ENCODE data around the gene CYB561. TPM values are rescaled to one million over a fixed set of nuclear protein-coding genes. Genes with fewer than 3 reads are reported as not detected.
A peak's percentile ranks its signal among the peaks of the same experiment; 100 is the strongest.
"Not testable (repeated sequence)": the region's sequence is repeated elsewhere in the genome, so short reads cannot be mapped to it uniquely, and the experiment has no call there.

The CYB561 gene
- total RNA-seq, 1 experiment from 2014 or later = 29.1 TPM

- no TSS peak for BruUV-seq (replicated peaks)
- ChIA-PET POLR2A (ENCODE audit: low non-redundant PET) (no interaction called here), CTCF (interaction anchor here (1.4 kb wide), 1 partner anchor 49 kb away, joined by 3 read pairs; no protein-coding TSS in a partner anchor)
- no peak for TF ChIP-seq EZH2 (IDR thresholded peaks at IDR 0.05; ENCODE audit: borderline replicate concordance, low read depth, low read length, poor library complexity, severe bottlenecking)
- TF ChIP-seq CTCF (conservative IDR thresholded peaks at IDR 0.05; ENCODE audit: low read depth, low read length) = no peak
- DNase-seq (ENCODE audit: low spot score) = no peak
- intact Hi-C loops (cut with micrococcal nuclease; ENCODE audit: unreplicated experiment) = no loop called here
- Histone ChIP-seq H3K9me3 (ENCODE audit: low read depth, low read length, poor library complexity, severe bottlenecking) (no peaks in the 10 kb centered on the region), H3K4me1 (ENCODE audit: insufficient read depth, low read length, poor library complexity, severe bottlenecking) (peaks cover 22% of the 10 kb centered on the region), H3K27ac (ENCODE audit: low read depth, low read length, poor library complexity, severe bottlenecking) (no peak overlapping the region), H3K4me3 (ENCODE audit: low read depth, low read length, poor library complexity, severe bottlenecking) (no peak overlapping the region), H3K27me3 (replicated peaks; ENCODE audit: insufficient read depth, low read depth, low read length, poor library complexity) (no peaks in the 10 kb centered on the region), H3K36me3 (ENCODE audit: insufficient read depth, low read length, poor library complexity, severe bottlenecking) (no peaks in the 10 kb centered on the region)
Observed at GRCh38 chr17:63474174-63474573, 28.1 kb upstream of the CYB561 start.

- H3K4me3 ChIP-seq (ENCODE audit: low read depth, low read length, poor library complexity, severe bottlenecking); H3K9me3 ChIP-seq (ENCODE audit: low read depth, low read length, poor library complexity, severe bottlenecking); intact Hi-C loops (cut with micrococcal nuclease; ENCODE audit: unreplicated experiment); H3K27me3 ChIP-seq (replicated peaks; ENCODE audit: insufficient read depth, low read depth, low read length, poor library complexity); H3K36me3 ChIP-seq (ENCODE audit: insufficient read depth, low read length, poor library complexity, severe bottlenecking); H3K4me1 ChIP-seq (ENCODE audit: insufficient read depth, low read length, poor library complexity, severe bottlenecking); POLR2A ChIA-PET (ENCODE audit: low non-redundant PET); CTCF ChIA-PET; DNase-seq (ENCODE audit: low spot score); BruUV-seq (replicated peaks); H3K27ac ChIP-seq (ENCODE audit: low read depth, low read length, poor library complexity, severe bottlenecking): not testable (repeated sequence)
Observed at GRCh38 chr17:63468099-63468498, 22.0 kb upstream of the CYB561 start.

GRCh38 chr17:63464691-63465236, 18.7 kb upstream of the CYB561 start:
- Histone ChIP-seq H3K4me1 (ENCODE audit: insufficient read depth, low read length, poor library complexity, severe bottlenecking) (peaks cover 3% of the 10 kb centered on the region), H3K4me3 (ENCODE audit: low read depth, low read length, poor library complexity, severe bottlenecking) (no peak overlapping the region), H3K27me3 (replicated peaks; ENCODE audit: insufficient read depth, low read depth, low read length, poor library complexity) (no peaks in the 10 kb centered on the region), H3K36me3 (ENCODE audit: insufficient read depth, low read length, poor library complexity, severe bottlenecking) (no peaks in the 10 kb centered on the region), H3K27ac (ENCODE audit: low read depth, low read length, poor library complexity, severe bottlenecking) (no peak overlapping the region), H3K9me3 (ENCODE audit: low read depth, low read length, poor library complexity, severe bottlenecking) (no peaks in the 10 kb centered on the region)
- intact Hi-C loops (cut with micrococcal nuclease; ENCODE audit: unreplicated experiment) = no loop called here
- no peak for DNase-seq (ENCODE audit: low spot score)
- TF ChIP-seq EZH2 (IDR thresholded peaks at IDR 0.05; ENCODE audit: borderline replicate concordance, low read depth, low read length, poor library complexity, severe bottlenecking) = no peak
- TF ChIP-seq CTCF (conservative IDR thresholded peaks at IDR 0.05; ENCODE audit: low read depth, low read length) = no peak
- ChIA-PET CTCF (interaction anchor here (0.6 kb wide), 1 partner anchor 44 kb away, joined by 8 read pairs; no protein-coding TSS in a partner anchor), POLR2A (ENCODE audit: low non-redundant PET) (no interaction called here)
- BruUV-seq (replicated peaks) = no TSS peak

- Histone ChIP-seq H3K27ac (ENCODE audit: low read depth, low read length, poor library complexity, severe bottlenecking) (no peak overlapping the region), H3K36me3 (ENCODE audit: insufficient read depth, low read length, poor library complexity, severe bottlenecking) (no peaks in the 10 kb centered on the region), H3K4me1 (ENCODE audit: insufficient read depth, low read length, poor library complexity, severe bottlenecking) (peaks cover 3% of the 10 kb centered on the region), H3K27me3 (replicated peaks; ENCODE audit: insufficient read depth, low read depth, low read length, poor library complexity) (no peaks in the 10 kb centered on the region), H3K4me3 (ENCODE audit: low read depth, low read length, poor library complexity, severe bottlenecking) (no peak overlapping the region), H3K9me3 (ENCODE audit: low read depth, low read length, poor library complexity, severe bottlenecking) (no peaks in the 10 kb centered on the region)
- peak; percentile 60 for DNase-seq (ENCODE audit: low spot score)
- intact Hi-C loops (cut with micrococcal nuclease; ENCODE audit: unreplicated experiment) = no loop called here
- CTCF ChIA-PET = no interaction called here
- BruUV-seq (replicated peaks) = no TSS peak
- POLR2A ChIA-PET (ENCODE audit: low non-redundant PET) = no interaction called here
- TF ChIP-seq CTCF (conservative IDR thresholded peaks at IDR 0.05; ENCODE audit: low read depth, low read length) (no peak), EZH2 (IDR thresholded peaks at IDR 0.05; ENCODE audit: borderline replicate concordance, low read depth, low read length, poor library complexity, severe bottlenecking) (no peak)
Observed at GRCh38 chr17:63463771-63464170, 17.7 kb upstream of the CYB561 start.

Data from A673 (cell line).